ENCODE data around the gene SAMD11. TPM values are rescaled to one million over a fixed set of nuclear protein-coding genes. Genes with fewer than 3 reads are reported as not detected.

Gene SAMD11
- total RNA-seq, 8 experiments from 2014 or later: 0.29 to 30.4 (median 3.2) TPM

- no peaks in the 10 kb centered on the region for H3K4me1 ChIP-seq (replicated peaks in 1 of 2)
- H3K27ac ChIP-seq: no peak overlapping the region
- WGBS, 10 experiments: 60 to 98% (median 86%) methylated on average over 1 to 8 of the region's 15 CpGs; no CpG with 5 or more reads in 6 of the 10 experiments
- ATAC-seq (replicated peaks in 6 of 8): no peak
- in situ Hi-C loops (cut with MboI; ENCODE audit: low pct_unique_long_range_greater_than_20kb in 2 of 9, low sequenced_read_pairs in 9 of 9, unreplicated experiment in 9 of 9): no loop called here
- no peak overlapping the region for H3K4me3 ChIP-seq
These were observed 28.5 kb downstream of the SAMD11 start for GRCh38 chr1:952201-952600.

- H3K4me3 ChIP-seq: no peak overlapping the region
- in situ Hi-C loops (cut with MboI; ENCODE audit: low pct_unique_long_range_greater_than_20kb in 2 of 9, low sequenced_read_pairs in 9 of 9, unreplicated experiment in 9 of 9): no loop called here
- ATAC-seq (replicated peaks in 6 of 8): peak in 1 of 8 experiments; percentile 4
- H3K4me1 ChIP-seq (replicated peaks in 1 of 2): peaks cover 0 to 1% of the 10 kb centered on the region in 2 donors
- WGBS, 10 experiments: 80 to 100% methylated on average over 1 of the region's 7 CpGs; no CpG with 5 or more reads in 8 of the 10 experiments
- no peak overlapping the region for H3K27ac ChIP-seq
These were observed 28.9 kb downstream of the SAMD11 start for GRCh38 chr1:952603-953002.

- in situ Hi-C loops (cut with MboI; ENCODE audit: low pct_unique_long_range_greater_than_20kb in 2 of 9, low sequenced_read_pairs in 9 of 9, unreplicated experiment in 9 of 9): no loop called here
- Histone ChIP-seq H3K4me1 (replicated peaks in 1 of 2) (peaks cover 8 to 9% of the 10 kb centered on the region in 2 donors), H3K4me3 (no peak overlapping the region), H3K27ac (no peak overlapping the region)
- WGBS, 10 experiments: 86 to 100% (median 94%) methylated on average over 2 to 22 of the region's 32 CpGs; no CpG with 5 or more reads in 4 of the 10 experiments
- ATAC-seq (replicated peaks in 6 of 8): peak in 2 of 8 experiments; percentile 2 to 6
These were observed 30.0 kb downstream of the SAMD11 start for GRCh38 chr1:953524-954320.

- peaks cover 8 to 9% of the 10 kb centered on the region in 2 donors for H3K4me1 ChIP-seq (replicated peaks in 1 of 2)
- in situ Hi-C loops (cut with MboI; ENCODE audit: low pct_unique_long_range_greater_than_20kb in 2 of 9, low sequenced_read_pairs in 9 of 9, unreplicated experiment in 9 of 9): no loop called here
- no peak overlapping the region for H3K27ac ChIP-seq
- ATAC-seq (replicated peaks in 6 of 8): no peak
- H3K4me3 ChIP-seq: no peak overlapping the region
- 89 to 100% (median 93%) methylated on average over 1 to 13 of the region's 13 CpGs; no CpG with 5 or more reads in 4 of the 10 experiments for WGBS, 10 experiments
These were observed 31.2 kb downstream of the SAMD11 start for GRCh38 chr1:954927-955326.

- peaks cover 8 to 9% of the 10 kb centered on the region in 2 donors for H3K4me1 ChIP-seq (replicated peaks in 1 of 2)
- WGBS, 10 experiments: 67 to 100% (median 89%) methylated on average over 1 to 3 of the region's 6 CpGs; no CpG with 5 or more reads in 5 of the 10 experiments
- no peak for ATAC-seq (replicated peaks in 6 of 8)
- no peak overlapping the region for H3K27ac ChIP-seq
- in situ Hi-C loops (cut with MboI; ENCODE audit: low pct_unique_long_range_greater_than_20kb in 2 of 9, low sequenced_read_pairs in 9 of 9, unreplicated experiment in 9 of 9): no loop called here
- no peak overlapping the region for H3K4me3 ChIP-seq
These were observed 31.8 kb downstream of the SAMD11 start for GRCh38 chr1:955474-955873.

GRCh38 chr1:956636-957035 lies 32.9 kb downstream of the SAMD11 start:
- H3K4me3 ChIP-seq: no peak overlapping the region
- WGBS, 10 experiments: 92 to 100% (median 96%) methylated on average over 1 to 7 of the region's 11 CpGs; no CpG with 5 or more reads in 3 of the 10 experiments
- ATAC-seq (replicated peaks in 6 of 8): no peak
- in situ Hi-C loops (cut with MboI; ENCODE audit: low pct_unique_long_range_greater_than_20kb in 2 of 9, low sequenced_read_pairs in 9 of 9, unreplicated experiment in 9 of 9): no loop called here
- peaks cover 12 to 13% of the 10 kb centered on the region in 2 donors for H3K4me1 ChIP-seq (replicated peaks in 1 of 2)
- H3K27ac ChIP-seq: no peak overlapping the region

- 0 to 4% (median 1%) methylated on average over 2 to 34 of the region's 101 CpGs; no CpG with 5 or more reads in 6 of the 10 experiments for WGBS, 10 experiments
- peak; percentile 72 to 82 (median 76) for ATAC-seq (replicated peaks in 6 of 8)
- H3K4me1 ChIP-seq (replicated peaks in 1 of 2): peaks cover 12 to 13% of the 10 kb centered on the region in 2 donors
- H3K27ac ChIP-seq: peak within 1 kb of the TSS; percentile 6 to 76
- H3K4me3 ChIP-seq: peak within 1 kb of the TSS; percentile 68 to 100 (median 94)
- in situ Hi-C loops (cut with MboI; ENCODE audit: low pct_unique_long_range_greater_than_20kb in 2 of 9, low sequenced_read_pairs in 9 of 9, unreplicated experiment in 9 of 9): no loop called here
These were observed 35.4 kb downstream of the SAMD11 start, which contains the start of gene NOC2L for GRCh38 chr1:958823-959730. Gene NOC2L, minus strand, starts transcription at chr1:959256. Its CDS starts 16 bp downstream, at chr1:959240.

GRCh38 chr1:959731-960362 lies 36.1 kb downstream of the SAMD11 start:
- Histone ChIP-seq H3K4me1 (replicated peaks in 1 of 2) (peaks cover 12 to 13% of the 10 kb centered on the region in 2 donors), H3K4me3 (peak overlapping the region; percentile 62 to 100 (median 97)), H3K27ac (no peak overlapping the region)
- peak in 2 of 8 experiments; percentile 0 to 11 for ATAC-seq (replicated peaks in 6 of 8)
- in situ Hi-C loops (cut with MboI; ENCODE audit: low pct_unique_long_range_greater_than_20kb in 2 of 9, low sequenced_read_pairs in 9 of 9, unreplicated experiment in 9 of 9): no loop called here
- WGBS, 10 experiments: 67% methylated on average over 3 of the region's 57 CpGs; no CpG with 5 or more reads in 9 of the 10 experiments

- Histone ChIP-seq H3K4me1 (replicated peaks in 1 of 2) (peaks cover 12 to 13% of the 10 kb centered on the region in 2 donors), H3K4me3 (peak within 1 kb of the TSS; percentile 62 to 100 (median 97)), H3K27ac (peak within 1 kb of the TSS in 1 of 2 donors; percentile 9)
- WGBS, 10 experiments: 0% methylated on average over 9 of the region's 109 CpGs; no CpG with 5 or more reads in 9 of the 10 experiments
- in situ Hi-C loops (cut with MboI; ENCODE audit: low pct_unique_long_range_greater_than_20kb in 2 of 9, low sequenced_read_pairs in 9 of 9, unreplicated experiment in 9 of 9): no loop called here
- peak; percentile 54 to 82 (median 66) for ATAC-seq (replicated peaks in 6 of 8)
These were observed 36.8 kb downstream of the SAMD11 start, which contains the start of gene KLHL17 for GRCh38 chr1:960363-961131. Gene KLHL17, plus strand, starts transcription at chr1:960584. Its CDS starts 110 bp downstream, at chr1:960694.

GRCh38 chr1:961132-961669 lies 37.5 kb downstream of the SAMD11 start:
- peak in 7 of 8 experiments; percentile 3 to 14 (median 6) for ATAC-seq (replicated peaks in 6 of 8)
- peaks cover 12 to 13% of the 10 kb centered on the region in 2 donors for H3K4me1 ChIP-seq (replicated peaks in 1 of 2)
- no peak overlapping the region for H3K27ac ChIP-seq
- in situ Hi-C loops (cut with MboI; ENCODE audit: low pct_unique_long_range_greater_than_20kb in 2 of 9, low sequenced_read_pairs in 9 of 9, unreplicated experiment in 9 of 9): no loop called here
- 18 to 100% (median 45%) methylated on average over 2 to 10 of the region's 56 CpGs; no CpG with 5 or more reads in 6 of the 10 experiments for WGBS, 10 experiments
- peak overlapping the region; percentile 62 to 100 (median 97) for H3K4me3 ChIP-seq

GRCh38 chr1:962381-963300 lies 38.9 kb downstream of the SAMD11 start:
- WGBS, 10 experiments: 83 to 94% (median 89%) methylated on average over 4 to 17 of the region's 57 CpGs; no CpG with 5 or more reads in 6 of the 10 experiments
- in situ Hi-C loops (cut with MboI; ENCODE audit: low pct_unique_long_range_greater_than_20kb in 2 of 9, low sequenced_read_pairs in 9 of 9, unreplicated experiment in 9 of 9): no loop called here
- Histone ChIP-seq H3K4me1 (replicated peaks in 1 of 2) (peaks cover 18 to 26% of the 10 kb centered on the region in 2 donors), H3K27ac (no peak overlapping the region), H3K4me3 (no peak overlapping the region)
- no peak for ATAC-seq (replicated peaks in 6 of 8)

Data from motor neuron (in vitro differentiated cells).